Measurements from ENCODE around the gene GNG8.

DNA sequence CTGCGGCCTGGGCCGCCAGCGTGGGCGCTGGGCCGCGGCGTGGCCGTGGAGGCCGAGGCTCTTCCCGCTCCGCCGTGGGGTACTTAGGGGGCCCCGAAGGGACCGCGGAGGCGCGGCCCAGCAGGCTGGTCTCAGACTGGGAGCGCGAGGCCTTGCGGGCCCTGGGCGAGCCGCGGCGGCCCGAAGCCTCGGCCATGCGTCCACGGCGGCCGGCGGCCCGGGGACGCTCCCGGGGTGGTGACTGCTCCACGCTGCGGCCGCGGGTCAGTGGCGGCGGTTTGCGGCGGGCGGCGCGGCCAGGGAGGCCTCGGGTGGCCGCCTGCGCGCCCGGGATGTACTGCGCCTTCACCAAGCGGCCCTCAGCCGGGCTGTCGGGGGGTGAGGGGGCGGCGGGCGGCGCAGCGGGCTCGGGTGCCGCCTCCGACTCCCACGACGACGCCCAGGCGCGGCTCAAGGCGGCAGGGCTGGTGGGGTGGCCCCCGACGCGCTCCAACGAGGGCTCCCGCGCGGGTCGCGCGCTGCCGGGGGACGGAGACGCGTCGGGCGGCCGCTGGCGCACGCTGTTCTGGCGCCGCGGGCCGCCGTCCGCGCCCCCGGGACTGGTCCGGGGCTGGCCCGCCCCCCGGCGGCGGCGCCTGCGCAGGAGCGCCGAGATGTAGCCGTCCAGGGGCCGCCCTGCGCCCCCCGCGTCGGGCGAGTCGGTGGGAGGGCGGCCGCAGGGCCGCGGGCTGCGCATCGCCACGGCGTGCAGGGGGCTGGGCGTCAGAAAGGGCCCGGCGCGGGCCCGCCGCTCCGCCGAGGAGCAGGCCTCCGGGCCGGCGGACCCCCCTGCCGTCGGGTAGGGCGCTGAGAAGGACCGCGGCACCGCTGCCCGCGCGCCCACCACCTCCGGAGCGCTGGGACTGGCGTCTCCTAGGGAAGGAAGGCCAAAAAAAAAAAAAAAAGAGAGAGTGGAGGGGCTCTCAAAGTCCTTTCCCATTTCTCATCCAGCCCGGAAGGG lies 13.3 kb upstream of the GNG8 start:
- TF ChIP-seq CTCF (IDR thresholded peaks at IDR 0.05; ENCODE audit: poor library complexity, severe bottlenecking), result no peak
- TF ChIP-seq EZH2 (IDR thresholded peaks at IDR 0.05; ENCODE audit: borderline replicate concordance, insufficient read depth, low read length, poor library complexity, severe bottlenecking), result no peak
